Astrocyte (in vitro differentiated cells and primary cell): ENCODE measurements around the gene TNFRSF8.

Experiments
- CTCF ChIP-seq: IDR thresholded peaks from 2 replicates; pipeline ENCODE4 v1.5.1; 2011; ENCODE audit warnings: low read depth, mild to moderate bottlenecking, inconsistent platforms, low read length, moderate library complexity; ENCODE audit not compliant: insufficient read depth
- EZH2 ChIP-seq: IDR thresholded peaks from 2 replicates; pipeline ENCODE4 v1.6.1; 2012; ENCODE audit warnings: mild to moderate bottlenecking, low read length, inconsistent platforms; ENCODE audit not compliant: insufficient read depth

GRCh38 chr1:12159816-12160215, 96.7 kb downstream of the TNFRSF8 start:
- TF ChIP-seq CTCF (no peak), EZH2 (no peak)
